Esophagus squamous epithelium (tissue), 5 donors: Measurements from ENCODE around the gene TAF4. TPM values are rescaled to one million over a fixed set of nuclear protein-coding genes. Genes with fewer than 3 reads are reported as not detected.

ENCODE experiments used
- DNase-seq: peaks from one replicate; lab custom pipeline; 2025; lab: John Stamatoyannopoulos, UW
- H3K27ac ChIP-seq, 4 donors: fragments of 200-600 bp; sonication (generic); one replicate each; pipeline ENCODE4 v1.5.1; 2016 to 2019; ENCODE audit warnings: mild to moderate bottlenecking in 1 of 4
- H3K27me3 ChIP-seq, 4 donors: fragments of 200-600 bp; sonication (generic); 1 replicate in 3 of 4; 2 replicates in 1 of 4; pipeline versions ENCODE4 v1.5.1 to v1.6.0; 2017 to 2021; ENCODE audit warnings: antibody characterized with exemption in 1 of 4
- H3K36me3 ChIP-seq, 3 donors: fragments of 200-600 bp; sonication (generic); one replicate each; pipeline ENCODE4 v1.5.1; 2016 to 2019
- H3K4me1 ChIP-seq, 3 donors: fragments of 200-600 bp; sonication (generic); one replicate each; pipeline ENCODE4 v1.5.1; 2017 to 2019
- H3K4me3 ChIP-seq, 4 donors: fragments of 200-600 bp; sonication (generic); 1 replicate in 3 of 4; 2 replicates in 1 of 4; pipeline ENCODE4 v1.5.1; 2016 to 2019; ENCODE audit warnings: mild to moderate bottlenecking in 2 of 4, moderate library complexity in 1 of 4
- H3K9me3 ChIP-seq, 3 donors: fragments of 200-600 bp; sonication (generic); one replicate each; pipeline ENCODE4 v1.5.1; 2016 to 2019
- POLR2A ChIP-seq, 4 donors: fragments of 450-650 bp; IDR thresholded peaks; one replicate each; pipeline ENCODE4 v1.6.1; 2017; ENCODE audit warnings: antibody characterized with exemption in 4 of 4, mild to moderate bottlenecking in 4 of 4, moderate library complexity in 3 of 4
- WGBS, 2 donors: methylation state at CpG; one replicate each; pipeline ENCODE4 v1.1.5; 2018; 5-methylcytosine and 5-hydroxymethylcytosine counted together
- intact Hi-C: fragments of 100-400 bp; cut with DNase I; formaldehyde crosslinking; loops from one replicate; pipeline ENCODE4 v1.15.0; 2022
- total RNA-seq, 4 donors: library from RNA; depleted of rRNA; stranded (reverse); fragments of >200 nt; gene quantifications; one replicate each; pipeline ENCODE4 v1.1.0, GENCODE V29; 2016
- TF ChIP-seq, protein P1 (sequence below), 6 experiments: fragments of 450-650 bp in 4 of 6; fragments of 200-600 bp in 2 of 6; sonication (generic) in 2 of 6; IDR thresholded peaks; one replicate each; pipeline ENCODE4 v1.5.1; 2016 to 2019; ENCODE audit warnings: antibody characterized with exemption in 6 of 6, mild to moderate bottlenecking in 4 of 6, moderate library complexity in 4 of 6
- donor health status: DM: yes; HTN: yes; CAD: no.

TAF4 gene
- total RNA-seq, 4 donors from 2014 or later: 4.9 to 16.5 (median 14.4) TPM

- intact Hi-C loops: no loop called here
- no peak overlapping the region for H3K27ac ChIP-seq
- TF ChIP-seq POLR2A (IDR thresholded peaks at IDR 0.05): no peak
- TF ChIP-seq, protein P1, sequence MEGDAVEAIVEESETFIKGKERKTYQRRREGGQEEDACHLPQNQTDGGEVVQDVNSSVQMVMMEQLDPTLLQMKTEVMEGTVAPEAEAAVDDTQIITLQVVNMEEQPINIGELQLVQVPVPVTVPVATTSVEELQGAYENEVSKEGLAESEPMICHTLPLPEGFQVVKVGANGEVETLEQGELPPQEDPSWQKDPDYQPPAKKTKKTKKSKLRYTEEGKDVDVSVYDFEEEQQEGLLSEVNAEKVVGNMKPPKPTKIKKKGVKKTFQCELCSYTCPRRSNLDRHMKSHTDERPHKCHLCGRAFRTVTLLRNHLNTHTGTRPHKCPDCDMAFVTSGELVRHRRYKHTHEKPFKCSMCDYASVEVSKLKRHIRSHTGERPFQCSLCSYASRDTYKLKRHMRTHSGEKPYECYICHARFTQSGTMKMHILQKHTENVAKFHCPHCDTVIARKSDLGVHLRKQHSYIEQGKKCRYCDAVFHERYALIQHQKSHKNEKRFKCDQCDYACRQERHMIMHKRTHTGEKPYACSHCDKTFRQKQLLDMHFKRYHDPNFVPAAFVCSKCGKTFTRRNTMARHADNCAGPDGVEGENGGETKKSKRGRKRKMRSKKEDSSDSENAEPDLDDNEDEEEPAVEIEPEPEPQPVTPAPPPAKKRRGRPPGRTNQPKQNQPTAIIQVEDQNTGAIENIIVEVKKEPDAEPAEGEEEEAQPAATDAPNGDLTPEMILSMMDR (IDR thresholded peaks at IDR 0.05): no peak
- no peak for DNase-seq
- no peak overlapping the region for H3K4me3 ChIP-seq
- no peaks in the 10 kb centered on the region for H3K27me3 ChIP-seq
- peaks cover 23 to 100% (median 47%) of the 10 kb centered on the region in 3 donors for H3K36me3 ChIP-seq
- WGBS, 2 donors: 92 to 100% methylated on average over 1 to 2 of the region's 5 CpGs
- no peaks in the 10 kb centered on the region for H3K9me3 ChIP-seq
- no peaks in the 10 kb centered on the region for H3K4me1 ChIP-seq
These were observed 61.1 kb downstream of the TAF4 start for GRCh38 chr20:62004614-62005013.

DNA sequence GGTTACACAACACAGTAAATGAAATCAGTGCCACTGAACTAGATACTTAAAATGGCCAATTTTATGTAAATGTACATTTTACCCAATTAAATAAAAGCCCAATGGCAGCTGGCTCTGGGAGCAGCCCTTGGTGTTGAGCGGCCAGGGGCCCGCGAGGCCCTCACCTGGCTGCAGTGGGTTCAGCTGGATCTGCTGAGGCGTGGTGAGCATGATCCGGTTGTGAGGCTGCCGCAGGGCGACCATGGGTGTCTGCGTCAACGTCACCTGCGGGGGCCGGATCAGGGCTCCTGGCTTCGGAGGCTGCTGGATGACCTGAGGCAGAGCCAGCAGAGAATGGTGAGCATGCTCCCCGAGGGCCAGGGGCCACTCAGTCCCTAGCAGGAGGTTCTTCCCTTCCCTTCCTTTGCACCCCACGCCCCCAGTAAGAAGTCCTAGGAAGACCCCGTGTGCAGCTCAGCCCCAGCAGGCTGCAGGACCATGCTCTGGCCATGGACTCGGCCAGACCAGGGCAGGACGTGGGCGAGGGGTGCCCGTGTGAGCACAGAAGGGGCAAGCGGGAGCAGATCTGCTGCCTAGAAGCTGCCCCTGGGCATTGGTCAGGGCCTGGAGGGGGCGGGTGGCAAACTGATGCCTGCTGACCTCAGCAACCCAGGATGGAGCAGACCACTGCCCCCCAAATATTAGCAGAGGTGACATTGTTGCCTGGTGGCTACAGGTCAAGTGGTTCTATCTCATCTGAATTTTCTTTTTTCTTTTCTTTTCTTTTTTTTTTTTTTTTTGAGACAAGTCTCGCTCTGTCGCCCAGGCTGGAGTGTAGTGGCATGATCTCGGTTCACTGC is 61.9 kb downstream of the TAF4 start:
- no peak for TF ChIP-seq POLR2A (IDR thresholded peaks at IDR 0.05)
- TF ChIP-seq, protein P1 (IDR thresholded peaks at IDR 0.05): no peak
- intact Hi-C loops: no loop called here
- Histone ChIP-seq H3K27ac (no peak overlapping the region), H3K27me3 (no peaks in the 10 kb centered on the region), H3K36me3 (peaks cover 23 to 100% (median 47%) of the 10 kb centered on the region in 3 donors), H3K9me3 (no peaks in the 10 kb centered on the region), H3K4me1 (no peaks in the 10 kb centered on the region), H3K4me3 (no peak overlapping the region)
- no peak for DNase-seq
- 92 to 93% methylated on average over 8 to 16 of the region's 24 CpGs for WGBS, 2 donors

DNA sequence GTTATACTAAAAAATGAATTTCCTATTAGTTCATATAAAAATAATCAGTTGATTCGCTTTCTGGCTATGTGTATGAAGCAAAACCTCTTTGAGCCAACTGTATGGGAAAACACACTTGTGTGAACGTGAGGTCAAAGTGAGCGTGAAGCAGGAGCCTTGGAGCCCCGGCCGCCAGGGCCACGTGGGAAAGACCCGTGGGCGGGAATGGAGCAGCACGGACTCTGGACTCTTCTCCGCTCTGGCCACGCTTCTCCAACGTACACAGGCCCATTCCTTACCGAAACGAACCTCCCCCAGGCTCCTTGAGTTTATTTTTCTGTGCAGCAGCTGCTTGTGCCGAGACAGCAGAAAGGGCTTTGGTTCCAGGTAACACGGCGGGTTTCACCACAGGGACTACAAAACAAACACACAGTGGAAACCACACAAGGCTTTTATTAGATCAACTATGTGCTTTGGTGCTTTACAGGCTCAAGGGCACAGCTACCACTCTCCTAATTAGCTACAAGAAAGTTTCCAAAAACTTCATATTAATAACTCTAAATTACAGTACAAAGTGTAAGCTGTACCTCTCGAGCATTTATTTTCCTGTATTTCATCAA is 62.7 kb downstream of the TAF4 start:
- DNase-seq: no peak
- no peaks in the 10 kb centered on the region for H3K27me3 ChIP-seq
- TF ChIP-seq, protein P1 (IDR thresholded peaks at IDR 0.05): no peak
- TF ChIP-seq POLR2A (IDR thresholded peaks at IDR 0.05): no peak
- H3K4me3 ChIP-seq: no peak overlapping the region
- intact Hi-C loops: no loop called here
- H3K27ac ChIP-seq: no peak overlapping the region
- WGBS, 2 donors: 94% methylated on average over 18 of the region's 18 CpGs
- H3K9me3 ChIP-seq: no peaks in the 10 kb centered on the region
- peaks cover 18 to 100% (median 46%) of the 10 kb centered on the region in 3 donors for H3K36me3 ChIP-seq
- no peaks in the 10 kb centered on the region for H3K4me1 ChIP-seq

GRCh38 chr20:62001178-62001715 is 64.4 kb downstream of the TAF4 start:
- no peak for TF ChIP-seq POLR2A (IDR thresholded peaks at IDR 0.05)
- TF ChIP-seq, protein P1 (IDR thresholded peaks at IDR 0.05): no peak
- WGBS, 2 donors: 89% methylated on average over 12 of the region's 18 CpGs; no CpG with 5 or more reads in 1 of the 2 donors
- Histone ChIP-seq H3K27me3 (no peaks in the 10 kb centered on the region), H3K36me3 (peaks cover 13 to 100% (median 51%) of the 10 kb centered on the region in 3 donors), H3K4me3 (no peak overlapping the region), H3K4me1 (no peaks in the 10 kb centered on the region), H3K9me3 (no peaks in the 10 kb centered on the region), H3K27ac (no peak overlapping the region)
- intact Hi-C loops: no loop called here
- DNase-seq: no peak
